ENCODE data around the gene EPHA10.
"Not testable (repeated sequence)": the region's sequence is repeated elsewhere in the genome, so short reads cannot be mapped to it uniquely, and the experiment has no call there.

Gene EPHA10

GRCh38 chr1:37708471-37708870 is 56.4 kb downstream of the EPHA10 start:
- DNase-seq = no peak

- DNase-seq = no peak
Observed at GRCh38 chr1:37705399-37705798, 59.5 kb downstream of the EPHA10 start.

- DNase-seq = no peak
Observed at GRCh38 chr1:37704966-37705365, 60.0 kb downstream of the EPHA10 start.

GRCh38 chr1:37703061-37703460 is 61.9 kb downstream of the EPHA10 start:
- no peak for DNase-seq

- DNase-seq = no peak
Observed at GRCh38 chr1:37701051-37701450, 63.9 kb downstream of the EPHA10 start.

GRCh38 chr1:37699147-37699546 is 65.8 kb downstream of the EPHA10 start:
- DNase-seq = no peak

- no peak for DNase-seq
Observed at GRCh38 chr1:37697737-37698136, 67.2 kb downstream of the EPHA10 start.

- DNase-seq = no peak
Observed at GRCh38 chr1:37697090-37697489, 67.8 kb downstream of the EPHA10 start.

- no peak for DNase-seq
Observed at GRCh38 chr1:37692834-37693175, 72.1 kb downstream of the EPHA10 start.

- peak; percentile 98 for DNase-seq
Observed at GRCh38 chr1:37692078-37692833, 72.7 kb downstream of the EPHA10 start, which contains the start of gene CDCA8. Gene CDCA8, plus strand, starts transcription at chr1:37692516. Its CDS starts 175 bp downstream, at chr1:37692691.

- peak; percentile 14 for DNase-seq
Observed at GRCh38 chr1:37691497-37692077, 73.3 kb downstream of the EPHA10 start.

- no peak for DNase-seq
Observed at GRCh38 chr1:37688926-37689325, 76.0 kb downstream of the EPHA10 start.

- DNase-seq = not testable (repeated sequence)
Observed at GRCh38 chr1:37687764-37688163, 77.2 kb downstream of the EPHA10 start.

- no peak for DNase-seq
Observed at GRCh38 chr1:37685722-37686121, 79.2 kb downstream of the EPHA10 start.

GRCh38 chr1:37684182-37684581 is 80.7 kb downstream of the EPHA10 start:
- not testable (repeated sequence) for DNase-seq

GRCh38 chr1:37682334-37682987 is 82.5 kb downstream of the EPHA10 start:
- peak; percentile 81 for DNase-seq

GRCh38 chr1:37680933-37681332 is 84.0 kb downstream of the EPHA10 start:
- DNase-seq = no peak

GRCh38 chr1:37677808-37678207 is 87.1 kb downstream of the EPHA10 start:
- DNase-seq = no peak

GRCh38 chr1:37677143-37677439 is 87.8 kb downstream of the EPHA10 start:
- DNase-seq = no peak

- no peak for DNase-seq
Observed at GRCh38 chr1:37676281-37677142, 88.4 kb downstream of the EPHA10 start.

- DNase-seq = peak; percentile 53
Observed at GRCh38 chr1:37673920-37674319, 91.0 kb downstream of the EPHA10 start.

- DNase-seq = no peak
Observed at GRCh38 chr1:37672136-37672870, 92.6 kb downstream of the EPHA10 start.

- no peak for DNase-seq
Observed at GRCh38 chr1:37671261-37671660, 93.7 kb downstream of the EPHA10 start.
